ENCODE data around the gene IFIT2. TPM values are rescaled to one million over a fixed set of nuclear protein-coding genes. Genes with fewer than 3 reads are reported as not detected.
"Not testable (repeated sequence)": the region's sequence is repeated elsewhere in the genome, so short reads cannot be mapped to it uniquely, and the experiment has no call there.

Gene IFIT2
- total RNA-seq, 3 donors from 2014 or later (not counting 1 experiment from before 2014, with no cell fraction given) = 21.8 to 103 (median 34.9) TPM

GRCh38 chr10:89327803-89328441, 26.1 kb downstream of the IFIT2 start, which contains the start of gene IFIT3:
Gene IFIT3 (plus strand): TSS chr10:89327997. CDS start chr10:89328074, 77 bp downstream.
- Mint-ChIP-seq H3K36me3 (no peaks in the 10 kb centered on the region), H3K27ac (peak within 1 kb of the TSS; percentile 92 to 96), H3K9me3 (no peaks in the 10 kb centered on the region), H3K27me3 (ENCODE audit: low read depth in 2 of 2) (peaks cover 11 to 17% of the 10 kb centered on the region in 2 donors), H3K4me3 (peak within 1 kb of the TSS; percentile 95), H3K4me1 (peaks cover 44 to 46% of the 10 kb centered on the region in 2 donors)
- Histone ChIP-seq H3K4me1 (ENCODE audit: control insufficient read depth, insufficient read depth, low read length) (peaks cover 33% of the 10 kb centered on the region), H3K36me3 (ENCODE audit: control insufficient read depth, insufficient read depth, low read length) (no peaks in the 10 kb centered on the region), H3K27me3 (ENCODE audit: control insufficient read depth, insufficient read depth, low read length) (peaks cover 4% of the 10 kb centered on the region), H3K9me3 (ENCODE audit: control insufficient read depth, insufficient read depth, low read length) (no peaks in the 10 kb centered on the region), H3K27ac (ENCODE audit: low read length) (peak within 1 kb of the TSS; percentile 74), H3K4me3 (ENCODE audit: low read length) (peak within 1 kb of the TSS; percentile 63)
- ATAC-seq (peak; percentile 30 to 51 (median 36)), DNase-seq (peak in 1 of 2 donors; percentile 62)
- WGBS (ENCODE audit: insufficient coverage) = 4% methylated on average over 7 of the region's 7 CpGs
- TF ChIP-seq, protein P1, sequence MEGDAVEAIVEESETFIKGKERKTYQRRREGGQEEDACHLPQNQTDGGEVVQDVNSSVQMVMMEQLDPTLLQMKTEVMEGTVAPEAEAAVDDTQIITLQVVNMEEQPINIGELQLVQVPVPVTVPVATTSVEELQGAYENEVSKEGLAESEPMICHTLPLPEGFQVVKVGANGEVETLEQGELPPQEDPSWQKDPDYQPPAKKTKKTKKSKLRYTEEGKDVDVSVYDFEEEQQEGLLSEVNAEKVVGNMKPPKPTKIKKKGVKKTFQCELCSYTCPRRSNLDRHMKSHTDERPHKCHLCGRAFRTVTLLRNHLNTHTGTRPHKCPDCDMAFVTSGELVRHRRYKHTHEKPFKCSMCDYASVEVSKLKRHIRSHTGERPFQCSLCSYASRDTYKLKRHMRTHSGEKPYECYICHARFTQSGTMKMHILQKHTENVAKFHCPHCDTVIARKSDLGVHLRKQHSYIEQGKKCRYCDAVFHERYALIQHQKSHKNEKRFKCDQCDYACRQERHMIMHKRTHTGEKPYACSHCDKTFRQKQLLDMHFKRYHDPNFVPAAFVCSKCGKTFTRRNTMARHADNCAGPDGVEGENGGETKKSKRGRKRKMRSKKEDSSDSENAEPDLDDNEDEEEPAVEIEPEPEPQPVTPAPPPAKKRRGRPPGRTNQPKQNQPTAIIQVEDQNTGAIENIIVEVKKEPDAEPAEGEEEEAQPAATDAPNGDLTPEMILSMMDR (IDR thresholded peaks at IDR 0.05) = no peak
- intact Hi-C loops (cut with micrococcal nuclease) = loop anchor here (2.0 kb wide), 1 partner anchor 19 kb away; no protein-coding TSS in a partner anchor

- intact Hi-C loops (cut with micrococcal nuclease) = no loop called here
- WGBS (ENCODE audit: insufficient coverage) = 94% methylated on average over 2 of the region's 2 CpGs
- H3K9me3 Mint-ChIP-seq = no peaks in the 10 kb centered on the region
- no peaks in the 10 kb centered on the region for H3K36me3 ChIP-seq (ENCODE audit: control insufficient read depth, insufficient read depth, low read length)
- peaks cover 4% of the 10 kb centered on the region for H3K27me3 ChIP-seq (ENCODE audit: control insufficient read depth, insufficient read depth, low read length)
- H3K27me3 Mint-ChIP-seq (ENCODE audit: low read depth in 2 of 2) = peaks cover 2 to 5% of the 10 kb centered on the region in 2 donors
- peak overlapping the region; percentile 95 for H3K4me3 Mint-ChIP-seq
- no peaks in the 10 kb centered on the region for H3K9me3 ChIP-seq (ENCODE audit: control insufficient read depth, insufficient read depth, low read length)
- H3K4me1 Mint-ChIP-seq = peaks cover 54 to 59% of the 10 kb centered on the region in 2 donors
- peak overlapping the region; percentile 92 to 96 for H3K27ac Mint-ChIP-seq
- H3K27ac ChIP-seq (ENCODE audit: low read length) = no peak overlapping the region
- H3K36me3 Mint-ChIP-seq = no peaks in the 10 kb centered on the region
- ATAC-seq = no peak
- H3K4me1 ChIP-seq (ENCODE audit: control insufficient read depth, insufficient read depth, low read length) = peaks cover 46% of the 10 kb centered on the region
- no peak overlapping the region for H3K4me3 ChIP-seq (ENCODE audit: low read length)
- no peak for DNase-seq
- TF ChIP-seq, protein P1 (IDR thresholded peaks at IDR 0.05) = no peak
Observed at GRCh38 chr10:89329151-89329550, 27.3 kb downstream of the IFIT2 start.

DNA sequence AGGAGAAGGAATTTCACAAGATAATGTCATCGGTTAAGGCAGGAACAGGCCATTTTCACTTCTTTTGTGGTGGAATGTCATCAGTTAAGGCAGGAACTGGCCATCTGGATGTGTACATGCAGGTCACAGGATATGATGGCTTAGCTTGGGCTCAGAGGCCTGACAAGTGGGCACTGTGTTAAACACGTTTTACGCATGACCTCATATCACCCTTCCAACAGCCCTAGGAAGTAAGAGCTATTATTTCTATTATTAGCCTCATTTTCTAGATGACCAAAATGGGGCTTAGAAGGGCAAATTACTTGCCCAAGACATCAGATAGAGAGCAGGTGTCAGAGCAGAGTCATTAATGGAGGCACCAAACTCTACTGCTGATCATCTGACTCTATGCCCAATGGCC, 28.2 kb downstream of the IFIT2 start:
- H3K27ac Mint-ChIP-seq = peak overlapping the region; percentile 92 to 96
- H3K27ac ChIP-seq (ENCODE audit: low read length) = not testable (repeated sequence)

GRCh38 chr10:89330537-89331212, 28.8 kb downstream of the IFIT2 start:
- H3K36me3 Mint-ChIP-seq = no peaks in the 10 kb centered on the region
- H3K9me3 ChIP-seq (ENCODE audit: control insufficient read depth, insufficient read depth, low read length) = no peaks in the 10 kb centered on the region
- H3K4me1 Mint-ChIP-seq = peaks cover 63 to 68% of the 10 kb centered on the region in 2 donors
- no peaks in the 10 kb centered on the region for H3K36me3 ChIP-seq (ENCODE audit: control insufficient read depth, insufficient read depth, low read length)
- peak overlapping the region; percentile 61 for H3K4me3 Mint-ChIP-seq
- peak overlapping the region; percentile 92 to 96 for H3K27ac Mint-ChIP-seq
- H3K27me3 ChIP-seq (ENCODE audit: control insufficient read depth, insufficient read depth, low read length) = peaks cover 10% of the 10 kb centered on the region
- no peak for DNase-seq
- no peaks in the 10 kb centered on the region for H3K27me3 Mint-ChIP-seq (ENCODE audit: low read depth in 2 of 2)
- H3K27ac ChIP-seq (ENCODE audit: low read length) = no peak overlapping the region
- no peaks in the 10 kb centered on the region for H3K9me3 Mint-ChIP-seq
- no peak for ATAC-seq
- TF ChIP-seq, protein P1 (IDR thresholded peaks at IDR 0.05) = no peak
- H3K4me1 ChIP-seq (ENCODE audit: control insufficient read depth, insufficient read depth, low read length) = peaks cover 56% of the 10 kb centered on the region
- intact Hi-C loops (cut with micrococcal nuclease) = no loop called here
- no peak overlapping the region for H3K4me3 ChIP-seq (ENCODE audit: low read length)

More for the DNA sequence above, 28.2 kb downstream of the IFIT2 start:
- Mint-ChIP-seq H3K4me1 (peaks cover 56 to 62% of the 10 kb centered on the region in 2 donors), H3K4me3 (peak overlapping the region; percentile 61)
- H3K4me3 ChIP-seq (ENCODE audit: low read length); H3K9me3 ChIP-seq (ENCODE audit: control insufficient read depth, insufficient read depth, low read length); H3K36me3 Mint-ChIP-seq; H3K9me3 Mint-ChIP-seq; H3K27me3 ChIP-seq (ENCODE audit: control insufficient read depth, insufficient read depth, low read length); H3K27me3 Mint-ChIP-seq (ENCODE audit: low read depth in 2 of 2); DNase-seq; H3K36me3 ChIP-seq (ENCODE audit: control insufficient read depth, insufficient read depth, low read length); intact Hi-C loops (cut with micrococcal nuclease): not testable (repeated sequence)
- peaks cover 54% of the 10 kb centered on the region for H3K4me1 ChIP-seq (ENCODE audit: control insufficient read depth, insufficient read depth, low read length)
- peak in 2 of 3 donors; percentile 5 to 21 for ATAC-seq
- 60% methylated on average over 2 of the region's 3 CpGs for WGBS (ENCODE audit: insufficient coverage)

GRCh38 chr10:89331487-89332122, 29.8 kb downstream of the IFIT2 start:
- peak overlapping the region; percentile 36 for H3K4me3 ChIP-seq (ENCODE audit: low read length)
- 78% methylated on average over 14 of the region's 14 CpGs for WGBS (ENCODE audit: insufficient coverage)
- Mint-ChIP-seq H3K4me3 (peak overlapping the region; percentile 90), H3K4me1 (peaks cover 63 to 68% of the 10 kb centered on the region in 2 donors), H3K27ac (peak overlapping the region; percentile 92 to 96)
- H3K36me3 Mint-ChIP-seq; H3K36me3 ChIP-seq (ENCODE audit: control insufficient read depth, insufficient read depth, low read length); H3K9me3 ChIP-seq (ENCODE audit: control insufficient read depth, insufficient read depth, low read length); H3K9me3 Mint-ChIP-seq; ATAC-seq; H3K27me3 Mint-ChIP-seq (ENCODE audit: low read depth in 2 of 2); DNase-seq: not testable (repeated sequence)
- H3K4me1 ChIP-seq (ENCODE audit: control insufficient read depth, insufficient read depth, low read length) = peaks cover 56% of the 10 kb centered on the region
- intact Hi-C loops (cut with micrococcal nuclease) = loop anchor here (1.0 kb wide), 1 partner anchor 83 kb away; the partner anchor contains the start of gene IFIT5
- peaks cover 14% of the 10 kb centered on the region for H3K27me3 ChIP-seq (ENCODE audit: control insufficient read depth, insufficient read depth, low read length)
- peak overlapping the region; percentile 74 for H3K27ac ChIP-seq (ENCODE audit: low read length)

Data from natural killer cell (primary cell).